Right atrium auricular region (tissue), 2 donors: ENCODE results near the gene DDX56. TPM values are rescaled to one million over a fixed set of nuclear protein-coding genes. Genes with fewer than 3 reads are reported as not detected.

Experiments used
- DNase-seq: peaks from one replicate; pipeline ENCODE4 v3.0.0-alpha.2; 2019; ENCODE audit warnings: low spot score
- H3K27ac ChIP-seq, 2 donors: fragments of 200-600 bp; sonication (generic); 1 replicate in 1 of 2; 2 replicates in 1 of 2; pipeline ENCODE4 v1.5.1; 2016 to 2019
- H3K27me3 ChIP-seq, 2 donors: fragments of 200-600 bp; sonication (generic); one replicate each; pipeline versions ENCODE4 v1.5.1 to v1.6.0; 2017 to 2019
- H3K36me3 ChIP-seq: fragments of 200-600 bp; sonication (generic); one replicate; pipeline ENCODE4 v1.5.1; 2016
- H3K4me1 ChIP-seq, 2 donors: fragments of 200-600 bp; sonication (generic); one replicate each; pipeline versions ENCODE4 v1.5.1 to v1.6.0; 2017 to 2019
- H3K4me3 ChIP-seq, 2 donors: fragments of 200-600 bp; sonication (generic); 1 replicate in 1 of 2; 2 replicates in 1 of 2; pipeline ENCODE4 v1.5.1; 2017 to 2019; ENCODE audit warnings: mild to moderate bottlenecking in 1 of 2, moderate library complexity in 1 of 2
- H3K9me3 ChIP-seq, 2 donors: fragments of 200-600 bp; sonication (generic); one replicate each; pipeline ENCODE4 v1.5.1; 2019
- total RNA-seq, 2 donors: library from RNA; depleted of rRNA; stranded (reverse); fragments of >200 nt; gene quantifications; one replicate each; pipeline ENCODE4 v1.1.0, GENCODE V29; 2016
- TF ChIP-seq, protein P1 (sequence below), 2 donors: fragments of 200-600 bp; sonication (generic); IDR thresholded peaks; one replicate each; pipeline ENCODE4 v1.5.1; 2019; ENCODE audit warnings: antibody characterized with exemption in 2 of 2

The DDX56 gene
- total RNA-seq, 2 donors from 2014 or later = 24.4 to 28.1 TPM

DNA sequence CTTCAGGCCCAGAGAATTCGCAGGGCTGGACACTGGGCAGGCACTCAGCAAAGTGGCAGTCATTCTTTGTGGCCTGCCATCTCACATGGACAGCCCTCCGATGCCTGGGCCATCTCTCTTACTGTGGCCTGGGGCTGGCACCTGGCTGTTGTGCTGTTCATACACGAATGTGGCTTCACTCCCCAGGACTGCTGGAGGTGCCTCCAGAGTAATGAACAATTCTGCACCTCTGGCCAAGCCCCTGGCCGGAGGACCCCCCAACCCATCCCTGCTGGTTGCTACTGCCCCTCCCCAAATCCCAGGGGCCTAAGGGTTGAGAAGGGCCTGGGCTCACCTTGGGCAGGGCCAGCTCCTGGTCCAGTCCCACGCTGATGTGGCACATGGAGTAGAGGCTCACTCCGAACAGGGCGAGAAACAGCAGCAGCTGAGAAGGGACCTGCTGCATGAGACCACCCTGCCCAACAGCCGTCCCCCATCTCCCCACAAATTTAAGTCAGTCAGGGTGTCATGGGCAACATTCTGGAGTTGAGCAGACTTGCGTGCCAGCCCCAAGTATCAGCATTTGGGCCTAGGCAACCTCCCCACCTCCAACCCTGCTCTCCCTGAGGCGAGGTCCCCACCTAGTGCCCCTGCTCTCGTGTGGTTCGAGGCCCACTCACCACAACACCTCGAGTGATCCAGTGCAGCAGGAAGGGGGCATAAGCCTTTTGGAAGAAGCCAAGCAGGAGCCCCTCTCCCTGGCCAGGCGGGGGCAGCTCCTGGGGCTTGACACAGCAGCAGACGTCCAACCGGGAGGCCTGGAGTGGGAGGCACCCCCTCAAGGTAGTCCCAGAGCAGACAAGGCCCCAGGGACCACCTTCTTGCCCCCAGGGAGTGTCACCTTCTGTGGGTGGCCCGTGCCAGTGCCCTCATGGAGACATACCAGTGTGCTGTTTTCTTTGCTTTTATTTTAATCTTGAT lies 42.0 kb downstream of the DDX56 start:
- no peak for DNase-seq
- Histone ChIP-seq H3K27ac (no peak overlapping the region), H3K27me3 (no peaks in the 10 kb centered on the region), H3K4me1 (no peaks in the 10 kb centered on the region), H3K4me3 (no peak overlapping the region), H3K36me3 (no peaks in the 10 kb centered on the region), H3K9me3 (peaks cover 0 to 14% of the 10 kb centered on the region in 2 donors)
- TF ChIP-seq, protein P1, sequence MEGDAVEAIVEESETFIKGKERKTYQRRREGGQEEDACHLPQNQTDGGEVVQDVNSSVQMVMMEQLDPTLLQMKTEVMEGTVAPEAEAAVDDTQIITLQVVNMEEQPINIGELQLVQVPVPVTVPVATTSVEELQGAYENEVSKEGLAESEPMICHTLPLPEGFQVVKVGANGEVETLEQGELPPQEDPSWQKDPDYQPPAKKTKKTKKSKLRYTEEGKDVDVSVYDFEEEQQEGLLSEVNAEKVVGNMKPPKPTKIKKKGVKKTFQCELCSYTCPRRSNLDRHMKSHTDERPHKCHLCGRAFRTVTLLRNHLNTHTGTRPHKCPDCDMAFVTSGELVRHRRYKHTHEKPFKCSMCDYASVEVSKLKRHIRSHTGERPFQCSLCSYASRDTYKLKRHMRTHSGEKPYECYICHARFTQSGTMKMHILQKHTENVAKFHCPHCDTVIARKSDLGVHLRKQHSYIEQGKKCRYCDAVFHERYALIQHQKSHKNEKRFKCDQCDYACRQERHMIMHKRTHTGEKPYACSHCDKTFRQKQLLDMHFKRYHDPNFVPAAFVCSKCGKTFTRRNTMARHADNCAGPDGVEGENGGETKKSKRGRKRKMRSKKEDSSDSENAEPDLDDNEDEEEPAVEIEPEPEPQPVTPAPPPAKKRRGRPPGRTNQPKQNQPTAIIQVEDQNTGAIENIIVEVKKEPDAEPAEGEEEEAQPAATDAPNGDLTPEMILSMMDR (IDR thresholded peaks at IDR 0.05) = no peak

DNA sequence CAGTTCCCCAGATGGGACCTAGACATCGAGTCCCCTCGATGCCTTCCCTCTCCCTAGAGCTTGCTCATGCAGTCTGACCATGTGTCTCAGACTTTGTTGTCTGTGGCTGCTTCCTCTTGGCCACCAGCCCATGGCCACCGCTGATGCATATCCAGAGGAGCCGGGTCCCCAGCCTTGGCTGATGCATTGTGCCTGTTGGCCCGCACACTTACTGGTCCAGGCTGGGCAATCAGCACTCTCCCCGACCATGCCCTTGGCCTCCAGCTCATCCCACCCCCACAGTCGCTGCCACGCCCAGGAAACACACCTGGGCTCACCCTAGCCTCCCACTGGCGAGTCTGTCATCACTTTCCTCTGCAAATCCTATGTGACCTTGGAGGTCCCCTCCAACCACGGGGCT lies 42.7 kb downstream of the DDX56 start:
- Histone ChIP-seq H3K36me3 (no peaks in the 10 kb centered on the region), H3K4me3 (no peak overlapping the region)
- TF ChIP-seq, protein P1 (IDR thresholded peaks at IDR 0.05) = no peak

DNA sequence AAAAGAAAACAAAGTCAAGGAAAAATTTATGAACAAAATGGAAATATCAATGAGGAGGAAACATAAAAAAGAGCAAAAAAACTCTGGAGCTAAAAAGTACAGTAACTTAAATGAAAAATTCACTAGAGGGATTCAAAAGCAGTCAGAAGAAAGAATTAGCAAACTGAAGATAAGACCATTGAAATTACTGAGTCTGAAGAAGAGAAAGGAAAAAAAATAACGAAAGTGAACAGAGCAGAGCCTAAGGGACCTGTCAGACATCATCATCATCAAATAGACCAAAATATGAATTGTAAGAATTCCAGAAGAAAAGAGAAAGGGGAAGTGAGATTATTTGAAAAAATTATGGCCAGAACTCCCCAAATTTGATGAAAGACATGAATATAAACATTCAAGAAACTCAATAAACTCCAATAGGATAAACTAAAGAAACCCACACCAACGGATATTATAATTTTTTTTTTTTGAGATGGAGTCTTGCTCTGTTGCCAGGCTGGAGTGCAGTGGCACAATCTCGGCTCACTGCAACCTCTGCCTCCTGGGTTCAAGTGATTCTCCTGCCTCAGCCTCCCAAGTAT lies 48.8 kb downstream of the DDX56 start:
- Histone ChIP-seq H3K27me3 (no peaks in the 10 kb centered on the region), H3K4me1 (no peaks in the 10 kb centered on the region), H3K36me3 (no peaks in the 10 kb centered on the region), H3K27ac (no peak overlapping the region), H3K9me3 (peaks cover 0 to 40% of the 10 kb centered on the region in 2 donors), H3K4me3 (no peak overlapping the region)
- TF ChIP-seq, protein P1 (IDR thresholded peaks at IDR 0.05) = no peak
- DNase-seq = no peak

More for the DNA sequence above, 42.7 kb downstream of the DDX56 start:
- DNase-seq = no peak
- Histone ChIP-seq H3K27me3 (no peaks in the 10 kb centered on the region), H3K4me1 (no peaks in the 10 kb centered on the region), H3K27ac (no peak overlapping the region), H3K9me3 (peaks cover 0 to 21% of the 10 kb centered on the region in 2 donors)

DNA sequence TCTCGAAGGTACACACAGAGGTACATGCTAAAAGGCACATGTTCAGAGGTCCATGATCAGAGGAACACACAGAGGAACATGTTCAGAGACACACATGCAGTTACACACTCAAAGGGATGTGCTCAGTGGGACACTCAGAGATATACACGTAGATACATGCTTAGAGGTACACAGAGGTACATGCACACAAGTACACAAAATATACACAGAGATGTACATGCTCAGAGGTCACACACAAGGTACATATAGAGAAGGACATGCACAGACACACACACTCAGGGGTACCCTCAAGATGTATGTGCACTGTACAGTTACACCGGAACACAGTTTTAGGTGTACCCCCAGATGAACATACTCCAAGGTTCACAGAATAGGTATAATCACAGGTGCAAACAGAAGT lies 51.4 kb downstream of the DDX56 start:
- no peaks in the 10 kb centered on the region for H3K4me1 ChIP-seq
- no peaks in the 10 kb centered on the region for H3K27me3 ChIP-seq
- no peaks in the 10 kb centered on the region for H3K36me3 ChIP-seq
- TF ChIP-seq, protein P1 (IDR thresholded peaks at IDR 0.05) = no peak
- peaks cover 0 to 31% of the 10 kb centered on the region in 2 donors for H3K9me3 ChIP-seq
- H3K27ac ChIP-seq = no peak overlapping the region
- no peak overlapping the region for H3K4me3 ChIP-seq
- DNase-seq = no peak

DNA sequence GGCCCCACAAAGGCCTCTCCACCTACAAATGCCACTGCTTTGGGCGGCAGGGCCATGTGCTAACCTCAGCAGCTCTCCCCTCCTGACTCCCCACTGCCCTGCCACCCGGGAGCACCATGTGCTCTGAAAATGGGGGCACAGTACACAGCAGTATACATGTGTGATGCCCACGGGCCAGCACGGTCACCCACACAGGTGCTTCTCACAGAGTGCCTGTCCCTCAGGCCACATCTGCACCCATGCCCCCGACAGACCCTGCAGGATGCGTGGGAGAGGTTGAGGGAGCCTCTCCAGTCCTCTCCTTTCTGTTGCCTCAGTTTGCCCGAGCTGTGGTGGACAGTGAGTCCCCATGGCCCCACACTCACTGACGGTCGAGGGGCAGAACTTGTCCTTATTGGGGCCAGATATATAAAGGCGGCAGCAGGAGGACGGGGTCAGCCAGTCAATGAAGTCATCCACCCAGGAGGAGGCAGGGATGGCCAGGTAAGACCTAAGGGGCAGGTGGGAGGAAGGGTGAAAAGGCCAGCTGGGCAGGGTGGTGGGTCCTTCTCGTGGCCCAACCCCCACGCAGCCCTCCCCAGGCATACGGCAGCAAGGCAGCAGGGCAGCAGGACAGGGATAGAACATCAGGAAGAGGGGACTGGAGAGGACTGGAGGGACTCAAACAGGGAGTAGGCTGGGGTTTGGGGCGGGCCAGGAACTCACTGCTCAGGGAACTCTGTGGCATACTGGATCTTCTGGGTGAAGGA lies 52.2 kb downstream of the DDX56 start:
- Histone ChIP-seq H3K36me3 (no peaks in the 10 kb centered on the region), H3K4me3 (no peak overlapping the region), H3K27me3 (no peaks in the 10 kb centered on the region), H3K4me1 (no peaks in the 10 kb centered on the region), H3K27ac (no peak overlapping the region), H3K9me3 (peaks cover 0 to 25% of the 10 kb centered on the region in 2 donors)
- no peak for DNase-seq
- TF ChIP-seq, protein P1 (IDR thresholded peaks at IDR 0.05) = no peak
